ENCODE data around the gene PLK2. TPM values are rescaled to one million over a fixed set of nuclear protein-coding genes. Genes with fewer than 3 reads are reported as not detected.

PLK2 gene
- total RNA-seq = 615 and 798 TPM in 2 replicates

GRCh38 chr5:58460002-58460731, at the start of gene PLK2:
Gene PLK2, minus strand, starts transcription at chr5:58460086. Its CDS starts 127 bp downstream, at chr5:58459959.

DNA sequence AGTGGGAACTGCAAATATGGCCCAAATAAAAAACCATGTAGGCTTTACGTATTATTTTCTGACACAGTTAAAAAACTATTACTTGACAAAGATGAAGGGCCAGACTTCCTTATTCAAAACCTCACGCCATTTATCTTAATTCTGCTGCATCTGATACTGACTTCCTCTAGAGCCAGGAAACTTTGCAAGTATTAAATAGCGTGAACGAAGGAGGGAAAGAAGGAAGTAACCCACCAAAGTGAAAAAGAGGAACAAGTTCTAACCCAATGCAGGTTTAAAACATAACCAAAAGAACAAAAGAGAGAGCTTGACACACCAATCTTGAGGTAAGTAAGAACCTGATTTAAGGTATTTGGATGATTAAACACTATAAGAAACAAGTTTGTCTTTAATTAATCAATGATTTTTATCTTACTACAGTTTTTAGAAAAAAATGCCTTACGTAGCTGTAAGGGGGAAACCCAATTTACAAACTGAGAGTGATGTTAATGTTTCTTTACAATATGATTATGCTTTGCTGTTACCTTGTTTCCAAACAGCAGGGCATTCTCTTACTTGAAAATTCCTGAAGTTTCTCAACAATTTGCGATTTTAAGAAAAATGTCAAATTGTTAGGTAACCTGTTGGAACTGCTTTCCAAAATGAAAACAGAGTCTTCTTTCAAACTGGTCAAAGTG, 31.5 kb upstream of the PLK2 start, which contains the start of gene GAPT:
TSS of gene GAPT (plus strand) at position 220 of the 677 bp plus-strand sequence. CDS start 3,102 bp downstream, outside the sequence.

Other genes starting within 250 kb of the PLK2 start
- not detected in 2 replicates for gene GAPT, start 31.3 kb upstream of the PLK2 start, total RNA-seq
- under 0.01 TPM in 1 of 2 replicates, not detected in the other for gene RAB3C, start 123.0 kb upstream of the PLK2 start, total RNA-seq